HepG2 (cell line): ENCODE measurements around the gene CTU2. TPM values are rescaled to one million over a fixed set of nuclear protein-coding genes. Genes with fewer than 3 reads are reported as not detected.

Experiments
- ADNP ChIP-seq: sonication (generic); formaldehyde crosslinking; IDR thresholded peaks from 2 replicates; pipeline ENCODE4 v1.4.0; 2020; ENCODE audit warnings: missing genetic modification reagents
- ELF3 ChIP-seq: IDR thresholded peaks from 2 replicates; pipeline ENCODE4 v1.6.1; 2016; ENCODE audit warnings: missing genetic modification reagents, missing compliant biosample characterization
- HMG20A ChIP-seq: IDR thresholded peaks from 2 replicates; pipeline ENCODE4 v1.6.1; 2016; ENCODE audit warnings: borderline replicate concordance
- HOXA7 ChIP-seq: sonication (generic); formaldehyde crosslinking; IDR thresholded peaks from 2 replicates; pipeline ENCODE4 v1.8.1; 2022; ENCODE audit warnings: mild to moderate bottlenecking, missing genetic modification reagents, moderate library complexity
- NR2F1 ChIP-seq, 2 experiments: fragments of 450-650 bp in 1 of 2; formaldehyde crosslinking in 1 of 2; IDR thresholded peaks; 2 replicates each; pipeline versions ENCODE4 v1.5.0 to v1.6.1; 2016 to 2020; ENCODE audit warnings: mild to moderate bottlenecking in 1 of 2, missing compliant biosample characterization in 1 of 2, missing genetic modification reagents in 1 of 2, moderate library complexity in 1 of 2
- RARA ChIP-seq: IDR thresholded peaks from 2 replicates; pipeline ENCODE4 v1.6.1; 2016; ENCODE audit warnings: missing genetic modification reagents, missing compliant biosample characterization
- SMARCE1 ChIP-seq: fragments of 450-650 bp; IDR thresholded peaks from 2 replicates; pipeline ENCODE4 v1.6.1; 2017; ENCODE audit warnings: borderline replicate concordance
- U2AF1 ChIP-seq: fragments of 200-400 bp; formaldehyde crosslinking; optimal IDR thresholded peaks from 2 replicates; pipeline ENCODE3; 2017; ENCODE audit warnings: mild to moderate bottlenecking, low read depth, low read length
- ZFP37 ChIP-seq: sonication (generic); formaldehyde crosslinking; IDR thresholded peaks from 2 replicates; pipeline ENCODE4 v1.4.0; 2020; ENCODE audit warnings: missing genetic modification reagents, borderline replicate concordance
- ZNF274 ChIP-seq: sonication (generic); formaldehyde crosslinking; IDR thresholded peaks from 2 replicates; pipeline ENCODE4 v1.5.1; 2020; ENCODE audit warnings: mild to moderate bottlenecking, missing genetic modification reagents
- ZNF788 ChIP-seq: sonication (generic); formaldehyde crosslinking; IDR thresholded peaks from 2 replicates; pipeline ENCODE4 v1.5.0; 2020; ENCODE audit warnings: mild to moderate bottlenecking, missing genetic modification reagents, borderline replicate concordance
- ZSCAN25 ChIP-seq: sonication (generic); formaldehyde crosslinking; IDR thresholded peaks from 2 replicates; pipeline ENCODE4 v1.8.0; 2022; ENCODE audit warnings: mild to moderate bottlenecking, missing genetic modification reagents
- polyA plus RNA-seq, 8 experiments: library from polyadenylated mRNA; depleted of rRNA in 3 of 8; stranded (reverse) in 7 of 8; unstranded in 1 of 8; fragments of >200 nt; fragmentation: Illumina TruSeq in 4 of 8; extraction: Trizol in 4 of 8; gene quantifications; 2 replicates each; pipeline versions ENCODE4 v1.2.1 to v1.2.3, GENCODE V29; 2011 to 2016; ENCODE audit warnings: low read depth in 4 of 8, missing spikeins in 1 of 8, mixed read lengths in 1 of 8; ENCODE audit not compliant: insufficient read depth in 1 of 8
- total RNA-seq, 5 experiments: library from RNA; depleted of rRNA; stranded (reverse); fragments of >200 nt; fragmentation: Illumina TruSeq; extraction: Trizol; gene quantifications; 2 replicates each; pipeline ENCODE4 v1.2.3, GENCODE V29; 2016; ENCODE audit warnings: low read depth in 1 of 5
- TF ChIP-seq, protein P1 (sequence below): sonication (generic); formaldehyde crosslinking; IDR thresholded peaks from 2 replicates; pipeline ENCODE4; 2020; ENCODE audit warnings: missing genetic modification reagents, mild to moderate bottlenecking, borderline replicate concordance
- TF ChIP-seq, protein P2 (sequence below): sonication (generic); formaldehyde crosslinking; IDR thresholded peaks from 2 replicates; pipeline ENCODE4 v1.5.0; 2020; ENCODE audit warnings: missing genetic modification reagents
- TF ChIP-seq, protein P3 (sequence below): sonication (generic); formaldehyde crosslinking; conservative IDR thresholded peaks from 2 replicates; pipeline ENCODE4 v1.8.1; 2023; ENCODE audit warnings: missing genetic modification reagents
- TF ChIP-seq, protein P4 (sequence below): sonication (generic); formaldehyde crosslinking; IDR thresholded peaks from one replicate; pipeline ENCODE4 v1.5.1; 2020; ENCODE audit warnings: mild to moderate bottlenecking, missing genetic modification reagents; ENCODE audit errors: not compliant biosample characterization

Gene CTU2
- total and polyA plus RNA-seq, 2 of the 13 experiments (the other 11 are each of a cell fraction or from before 2014, with no cell fraction given), result 13.3 to 21.9 TPM

DNA sequence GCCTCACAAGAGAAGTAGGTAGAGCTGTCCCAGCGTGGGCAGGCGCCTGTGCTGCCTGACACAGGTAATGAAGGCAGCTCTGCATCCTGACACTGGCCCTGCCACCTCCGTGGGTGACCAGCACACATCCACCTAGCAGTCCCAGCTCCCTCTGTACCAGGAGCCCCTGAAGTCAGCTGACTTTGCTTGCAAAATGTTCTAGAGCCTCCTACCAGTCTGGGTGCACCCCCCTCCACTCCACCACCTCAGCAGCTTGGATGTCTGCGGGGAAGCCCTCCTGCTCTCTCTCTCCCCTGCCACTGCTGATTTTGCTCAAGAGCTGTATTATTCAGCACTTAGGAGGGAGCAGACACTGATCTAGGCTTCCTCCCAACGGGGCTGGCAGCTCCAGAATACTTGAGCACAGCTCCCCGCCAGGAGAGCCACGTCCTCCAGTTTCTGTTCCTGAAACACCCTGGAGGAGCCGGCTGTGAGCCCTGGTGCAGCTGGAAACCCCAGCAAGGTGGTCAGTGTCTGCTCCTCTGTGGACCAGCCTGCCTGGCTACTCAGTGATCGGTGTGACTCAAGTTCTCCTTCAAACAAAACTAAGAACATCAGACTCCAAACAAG, 1.1 kb upstream of the CTU2 start (continued):
- TF ChIP-seq, protein P1, sequence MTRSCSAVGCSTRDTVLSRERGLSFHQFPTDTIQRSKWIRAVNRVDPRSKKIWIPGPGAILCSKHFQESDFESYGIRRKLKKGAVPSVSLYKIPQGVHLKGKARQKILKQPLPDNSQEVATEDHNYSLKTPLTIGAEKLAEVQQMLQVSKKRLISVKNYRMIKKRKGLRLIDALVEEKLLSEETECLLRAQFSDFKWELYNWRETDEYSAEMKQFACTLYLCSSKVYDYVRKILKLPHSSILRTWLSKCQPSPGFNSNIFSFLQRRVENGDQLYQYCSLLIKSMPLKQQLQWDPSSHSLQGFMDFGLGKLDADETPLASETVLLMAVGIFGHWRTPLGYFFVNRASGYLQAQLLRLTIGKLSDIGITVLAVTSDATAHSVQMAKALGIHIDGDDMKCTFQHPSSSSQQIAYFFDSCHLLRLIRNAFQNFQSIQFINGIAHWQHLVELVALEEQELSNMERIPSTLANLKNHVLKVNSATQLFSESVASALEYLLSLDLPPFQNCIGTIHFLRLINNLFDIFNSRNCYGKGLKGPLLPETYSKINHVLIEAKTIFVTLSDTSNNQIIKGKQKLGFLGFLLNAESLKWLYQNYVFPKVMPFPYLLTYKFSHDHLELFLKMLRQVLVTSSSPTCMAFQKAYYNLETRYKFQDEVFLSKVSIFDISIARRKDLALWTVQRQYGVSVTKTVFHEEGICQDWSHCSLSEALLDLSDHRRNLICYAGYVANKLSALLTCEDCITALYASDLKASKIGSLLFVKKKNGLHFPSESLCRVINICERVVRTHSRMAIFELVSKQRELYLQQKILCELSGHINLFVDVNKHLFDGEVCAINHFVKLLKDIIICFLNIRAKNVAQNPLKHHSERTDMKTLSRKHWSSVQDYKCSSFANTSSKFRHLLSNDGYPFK (CRISPR knock-in tag), result 0 out of 2 replicates have a peak, but pooled peaks have one; percentile 14
- TF ChIP-seq, protein P2, sequence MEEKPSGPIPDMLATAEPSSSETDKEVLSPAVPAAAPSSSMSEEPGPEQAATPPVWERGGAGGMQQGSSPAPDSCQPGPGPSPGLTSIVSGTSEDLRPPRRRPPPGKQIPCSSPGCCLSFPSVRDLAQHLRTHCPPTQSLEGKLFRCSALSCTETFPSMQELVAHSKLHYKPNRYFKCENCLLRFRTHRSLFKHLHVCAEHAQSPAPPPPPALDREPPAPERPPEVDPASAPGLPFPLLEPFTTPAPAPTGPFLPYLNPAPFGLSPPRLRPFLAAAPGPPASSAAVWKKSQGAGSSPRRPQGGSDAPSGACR (CRISPR knock-in tag), result 0 out of 2 replicates have a peak, but pooled peaks have one; percentile 22
- no peak for TF ChIP-seq ZSCAN25 (CRISPR knock-in tag)
- no peak for TF ChIP-seq ELF3 (CRISPR knock-in tag)
- peak; percentile 53; the same call in 1 of the 2 replicates for TF ChIP-seq ZNF788 (CRISPR knock-in tag)
- TF ChIP-seq ZFP37 (CRISPR knock-in tag), result no peak
- TF ChIP-seq RARA (CRISPR knock-in tag), result no peak
- TF ChIP-seq ADNP (CRISPR knock-in tag), result no peak
- TF ChIP-seq SMARCE1, result no peak
- no peak for TF ChIP-seq NR2F1 (CRISPR knock-in tag; IDR thresholded peaks at IDR 0.05)
- TF ChIP-seq U2AF1, result no peak
- TF ChIP-seq, protein P3, sequence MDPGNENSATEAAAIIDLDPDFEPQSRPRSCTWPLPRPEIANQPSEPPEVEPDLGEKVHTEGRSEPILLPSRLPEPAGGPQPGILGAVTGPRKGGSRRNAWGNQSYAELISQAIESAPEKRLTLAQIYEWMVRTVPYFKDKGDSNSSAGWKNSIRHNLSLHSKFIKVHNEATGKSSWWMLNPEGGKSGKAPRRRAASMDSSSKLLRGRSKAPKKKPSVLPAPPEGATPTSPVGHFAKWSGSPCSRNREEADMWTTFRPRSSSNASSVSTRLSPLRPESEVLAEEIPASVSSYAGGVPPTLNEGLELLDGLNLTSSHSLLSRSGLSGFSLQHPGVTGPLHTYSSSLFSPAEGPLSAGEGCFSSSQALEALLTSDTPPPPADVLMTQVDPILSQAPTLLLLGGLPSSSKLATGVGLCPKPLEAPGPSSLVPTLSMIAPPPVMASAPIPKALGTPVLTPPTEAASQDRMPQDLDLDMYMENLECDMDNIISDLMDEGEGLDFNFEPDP (CRISPR knock-in tag), result 0 out of 2 replicates have a peak, but pooled peaks have one; percentile 66
- TF ChIP-seq HOXA7 (CRISPR knock-in tag), result no peak
- TF ChIP-seq ZNF274 (CRISPR knock-in tag), result no peak
- TF ChIP-seq HMG20A (CRISPR knock-in tag), result no peak
- TF ChIP-seq, protein P4, sequence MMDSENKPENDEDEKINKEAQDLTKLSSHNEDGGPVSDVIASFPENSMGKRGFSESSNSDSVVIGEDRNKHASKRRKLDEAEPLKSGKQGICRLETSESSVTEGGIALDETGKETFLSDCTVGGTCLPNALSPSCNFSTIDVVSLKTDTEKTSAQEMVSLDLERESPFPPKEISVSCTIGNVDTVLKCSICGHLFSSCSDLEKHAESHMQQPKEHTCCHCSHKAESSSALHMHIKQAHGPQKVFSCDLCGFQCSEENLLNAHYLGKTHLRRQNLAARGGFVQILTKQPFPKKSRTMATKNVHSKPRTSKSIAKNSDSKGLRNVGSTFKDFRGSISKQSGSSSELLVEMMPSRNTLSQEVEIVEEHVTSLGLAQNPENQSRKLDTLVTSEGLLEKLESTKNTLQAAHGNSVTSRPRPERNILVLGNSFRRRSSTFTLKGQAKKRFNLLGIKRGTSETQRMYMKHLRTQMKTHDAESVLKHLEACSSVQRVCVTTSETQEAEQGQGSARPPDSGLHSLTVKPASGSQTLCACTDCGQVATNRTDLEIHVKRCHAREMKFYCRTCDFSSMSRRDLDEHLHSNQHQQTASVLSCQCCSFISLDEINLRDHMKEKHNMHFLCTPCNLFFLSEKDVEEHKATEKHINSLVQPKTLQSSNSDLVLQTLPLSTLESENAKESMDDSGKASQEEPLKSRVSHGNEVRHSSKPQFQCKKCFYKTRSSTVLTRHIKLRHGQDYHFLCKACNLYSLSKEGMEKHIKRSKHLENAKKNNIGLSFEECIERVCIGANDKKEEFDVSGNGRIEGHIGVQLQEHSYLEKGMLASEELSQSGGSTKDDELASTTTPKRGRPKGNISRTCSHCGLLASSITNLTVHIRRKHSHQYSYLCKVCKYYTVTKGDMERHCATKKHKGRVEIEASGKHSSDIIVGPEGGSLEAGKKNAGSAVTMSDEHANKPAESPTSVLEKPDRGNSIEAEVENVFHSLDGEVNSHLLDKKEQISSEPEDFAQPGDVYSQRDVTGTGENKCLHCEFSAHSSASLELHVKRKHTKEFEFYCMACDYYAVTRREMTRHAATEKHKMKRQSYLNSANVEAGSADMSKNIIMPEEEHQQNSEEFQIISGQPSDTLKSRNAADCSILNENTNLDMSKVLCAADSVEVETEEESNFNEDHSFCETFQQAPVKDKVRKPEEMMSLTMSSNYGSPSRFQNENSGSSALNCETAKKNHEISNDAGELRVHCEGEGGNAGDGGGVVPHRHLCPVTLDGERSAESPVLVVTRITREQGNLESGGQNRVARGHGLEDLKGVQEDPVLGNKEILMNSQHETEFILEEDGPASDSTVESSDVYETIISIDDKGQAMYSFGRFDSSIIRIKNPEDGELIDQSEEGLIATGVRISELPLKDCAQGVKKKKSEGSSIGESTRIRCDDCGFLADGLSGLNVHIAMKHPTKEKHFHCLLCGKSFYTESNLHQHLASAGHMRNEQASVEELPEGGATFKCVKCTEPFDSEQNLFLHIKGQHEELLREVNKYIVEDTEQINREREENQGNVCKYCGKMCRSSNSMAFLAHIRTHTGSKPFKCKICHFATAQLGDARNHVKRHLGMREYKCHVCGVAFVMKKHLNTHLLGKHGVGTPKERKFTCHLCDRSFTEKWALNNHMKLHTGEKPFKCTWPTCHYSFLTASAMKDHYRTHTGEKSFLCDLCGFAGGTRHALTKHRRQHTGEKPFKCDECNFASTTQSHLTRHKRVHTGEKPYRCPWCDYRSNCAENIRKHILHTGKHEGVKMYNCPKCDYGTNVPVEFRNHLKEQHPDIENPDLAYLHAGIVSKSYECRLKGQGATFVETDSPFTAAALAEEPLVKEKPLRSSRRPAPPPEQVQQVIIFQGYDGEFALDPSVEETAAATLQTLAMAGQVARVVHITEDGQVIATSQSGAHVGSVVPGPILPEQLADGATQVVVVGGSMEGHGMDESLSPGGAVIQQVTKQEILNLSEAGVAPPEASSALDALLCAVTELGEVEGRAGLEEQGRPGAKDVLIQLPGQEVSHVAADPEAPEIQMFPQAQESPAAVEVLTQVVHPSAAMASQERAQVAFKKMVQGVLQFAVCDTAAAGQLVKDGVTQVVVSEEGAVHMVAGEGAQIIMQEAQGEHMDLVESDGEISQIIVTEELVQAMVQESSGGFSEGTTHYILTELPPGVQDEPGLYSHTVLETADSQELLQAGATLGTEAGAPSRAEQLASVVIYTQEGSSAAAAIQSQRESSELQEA (CRISPR knock-in tag), result no peak
